ENCODE data around the gene TFAP2A. TPM values are rescaled to one million over a fixed set of nuclear protein-coding genes. Genes with fewer than 3 reads are reported as not detected.

The TFAP2A gene
- total RNA-seq, 1 donor from 2014 or later: 66.6 TPM

GRCh38 chr6:10409731-10410206 is 5.1 kb downstream of the TFAP2A start:
- H3K27ac Mint-ChIP-seq: peak overlapping the region; percentile 99
- peak overlapping the region; percentile 99 for H3K4me3 Mint-ChIP-seq
- no peak for DNase-seq (ENCODE audit: extremely low spot score, unreplicated experiment)
- H3K9me3 Mint-ChIP-seq: no peaks in the 10 kb centered on the region
- TF ChIP-seq, protein P1, sequence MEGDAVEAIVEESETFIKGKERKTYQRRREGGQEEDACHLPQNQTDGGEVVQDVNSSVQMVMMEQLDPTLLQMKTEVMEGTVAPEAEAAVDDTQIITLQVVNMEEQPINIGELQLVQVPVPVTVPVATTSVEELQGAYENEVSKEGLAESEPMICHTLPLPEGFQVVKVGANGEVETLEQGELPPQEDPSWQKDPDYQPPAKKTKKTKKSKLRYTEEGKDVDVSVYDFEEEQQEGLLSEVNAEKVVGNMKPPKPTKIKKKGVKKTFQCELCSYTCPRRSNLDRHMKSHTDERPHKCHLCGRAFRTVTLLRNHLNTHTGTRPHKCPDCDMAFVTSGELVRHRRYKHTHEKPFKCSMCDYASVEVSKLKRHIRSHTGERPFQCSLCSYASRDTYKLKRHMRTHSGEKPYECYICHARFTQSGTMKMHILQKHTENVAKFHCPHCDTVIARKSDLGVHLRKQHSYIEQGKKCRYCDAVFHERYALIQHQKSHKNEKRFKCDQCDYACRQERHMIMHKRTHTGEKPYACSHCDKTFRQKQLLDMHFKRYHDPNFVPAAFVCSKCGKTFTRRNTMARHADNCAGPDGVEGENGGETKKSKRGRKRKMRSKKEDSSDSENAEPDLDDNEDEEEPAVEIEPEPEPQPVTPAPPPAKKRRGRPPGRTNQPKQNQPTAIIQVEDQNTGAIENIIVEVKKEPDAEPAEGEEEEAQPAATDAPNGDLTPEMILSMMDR (conservative IDR thresholded peaks at IDR 0.05): no peak
- H3K4me1 Mint-ChIP-seq (ENCODE audit: unreplicated experiment): peaks cover 30% of the 10 kb centered on the region
- peaks cover 88% of the 10 kb centered on the region for H3K27me3 Mint-ChIP-seq
- peaks cover 62% of the 10 kb centered on the region for H3K36me3 Mint-ChIP-seq

DNA sequence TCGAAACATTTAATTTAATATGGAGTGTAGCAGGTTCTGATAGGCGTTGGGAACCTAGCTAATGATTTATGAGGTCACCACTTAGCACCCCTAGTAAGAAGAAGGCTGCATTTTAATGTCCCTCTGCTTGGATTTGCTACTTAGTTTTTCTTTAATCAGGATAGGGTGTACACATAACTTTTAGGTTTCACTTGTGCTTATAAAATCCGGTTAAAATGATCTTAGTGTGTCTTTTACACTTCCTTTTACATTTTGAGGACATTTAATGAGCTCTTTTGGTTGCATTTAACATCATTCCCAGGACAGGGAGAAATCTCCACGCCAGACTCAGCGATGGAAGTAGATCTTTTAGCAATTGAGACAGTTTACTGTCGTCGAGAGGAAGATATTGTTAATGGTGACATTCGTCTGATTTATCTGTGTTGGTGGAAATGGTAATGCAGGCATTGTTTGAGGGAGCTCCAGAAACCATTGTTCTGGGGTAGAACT is 5.6 kb downstream of the TFAP2A start:
- Mint-ChIP-seq H3K27ac (peak overlapping the region; percentile 99), H3K4me1 (ENCODE audit: unreplicated experiment) (peaks cover 30% of the 10 kb centered on the region), H3K27me3 (peaks cover 83% of the 10 kb centered on the region), H3K4me3 (peak overlapping the region; percentile 99), H3K36me3 (peaks cover 62% of the 10 kb centered on the region), H3K9me3 (no peaks in the 10 kb centered on the region)
- no peak for DNase-seq (ENCODE audit: extremely low spot score, unreplicated experiment)
- TF ChIP-seq, protein P1 (conservative IDR thresholded peaks at IDR 0.05): no peak

DNA sequence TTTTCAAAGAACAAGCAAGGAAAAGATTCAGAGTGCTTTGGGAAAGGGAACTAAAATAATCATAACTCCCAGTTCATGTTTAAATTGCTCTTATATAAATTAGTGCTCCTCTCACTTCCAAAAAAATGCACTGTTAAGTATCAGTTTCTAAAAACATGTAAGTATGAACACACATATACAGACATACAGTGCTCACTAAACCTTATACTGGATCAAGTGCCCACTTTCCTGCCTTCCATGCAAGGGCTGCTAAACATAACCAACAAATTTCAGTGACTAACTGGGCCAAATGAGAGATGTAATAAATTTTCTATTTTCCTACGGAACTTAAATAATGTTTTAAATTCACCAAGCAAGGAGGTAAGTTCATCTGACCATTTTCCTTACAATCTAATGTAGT is 6.4 kb downstream of the TFAP2A start:
- TF ChIP-seq, protein P1 (conservative IDR thresholded peaks at IDR 0.05): no peak
- DNase-seq (ENCODE audit: extremely low spot score, unreplicated experiment): no peak
- H3K4me1 Mint-ChIP-seq (ENCODE audit: unreplicated experiment): peaks cover 33% of the 10 kb centered on the region
- peak overlapping the region; percentile 90 for H3K27ac Mint-ChIP-seq
- peak overlapping the region; percentile 99 for H3K4me3 Mint-ChIP-seq
- no peaks in the 10 kb centered on the region for H3K9me3 Mint-ChIP-seq
- H3K36me3 Mint-ChIP-seq: peaks cover 60% of the 10 kb centered on the region
- peaks cover 79% of the 10 kb centered on the region for H3K27me3 Mint-ChIP-seq

DNA sequence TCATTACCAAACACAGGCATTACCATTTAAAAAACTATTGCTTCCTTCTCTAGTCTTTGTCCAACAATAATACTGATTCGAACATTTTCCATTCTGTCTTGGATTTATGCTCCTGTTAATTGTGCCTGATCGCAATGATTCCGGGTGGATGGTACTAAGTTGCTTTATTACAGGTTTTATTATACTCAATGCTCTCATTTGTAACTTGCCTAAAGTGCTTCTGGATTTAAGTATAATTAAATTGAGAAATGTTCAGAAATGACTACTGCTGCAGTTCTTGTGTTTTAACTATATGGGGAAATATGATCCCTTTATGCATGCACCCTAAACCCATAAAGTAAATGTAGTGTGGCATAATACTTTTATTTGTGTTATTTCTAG is 7.2 kb downstream of the TFAP2A start:
- TF ChIP-seq, protein P1 (conservative IDR thresholded peaks at IDR 0.05): no peak
- peaks cover 60% of the 10 kb centered on the region for H3K36me3 Mint-ChIP-seq
- H3K4me3 Mint-ChIP-seq: peak overlapping the region; percentile 99
- peaks cover 41% of the 10 kb centered on the region for H3K4me1 Mint-ChIP-seq (ENCODE audit: unreplicated experiment)
- peak overlapping the region; percentile 90 for H3K27ac Mint-ChIP-seq
- peaks cover 75% of the 10 kb centered on the region for H3K27me3 Mint-ChIP-seq
- no peaks in the 10 kb centered on the region for H3K9me3 Mint-ChIP-seq
- no peak for DNase-seq (ENCODE audit: extremely low spot score, unreplicated experiment)

GRCh38 chr6:10407018-10407673 is 7.7 kb downstream of the TFAP2A start:
- peaks cover 46% of the 10 kb centered on the region for H3K4me1 Mint-ChIP-seq (ENCODE audit: unreplicated experiment)
- peaks cover 75% of the 10 kb centered on the region for H3K27me3 Mint-ChIP-seq
- no peaks in the 10 kb centered on the region for H3K9me3 Mint-ChIP-seq
- peak overlapping the region; percentile 99 for H3K4me3 Mint-ChIP-seq
- H3K27ac Mint-ChIP-seq: peak overlapping the region; percentile 90
- no peak for DNase-seq (ENCODE audit: extremely low spot score, unreplicated experiment)
- TF ChIP-seq, protein P1 (conservative IDR thresholded peaks at IDR 0.05): no peak
- H3K36me3 Mint-ChIP-seq: peaks cover 60% of the 10 kb centered on the region
